K562 treated with DMSO at 1 percent for 48 hours (cell line): ENCODE data around the gene CNPY1. TPM values are rescaled to one million over a fixed set of nuclear protein-coding genes. Genes with fewer than 3 reads are reported as not detected.

Experiments used
- total RNA-seq: library from RNA; unstranded; fragments of 300-600 nt; gene quantifications from 2 replicates; pipeline ENCODE4 v1.2.3, GENCODE V29; 2022; ENCODE audit warnings: low replicate concordance; ENCODE audit errors: extremely low read depth

Gene CNPY1
- total RNA-seq = not detected in 2 replicates

DNA sequence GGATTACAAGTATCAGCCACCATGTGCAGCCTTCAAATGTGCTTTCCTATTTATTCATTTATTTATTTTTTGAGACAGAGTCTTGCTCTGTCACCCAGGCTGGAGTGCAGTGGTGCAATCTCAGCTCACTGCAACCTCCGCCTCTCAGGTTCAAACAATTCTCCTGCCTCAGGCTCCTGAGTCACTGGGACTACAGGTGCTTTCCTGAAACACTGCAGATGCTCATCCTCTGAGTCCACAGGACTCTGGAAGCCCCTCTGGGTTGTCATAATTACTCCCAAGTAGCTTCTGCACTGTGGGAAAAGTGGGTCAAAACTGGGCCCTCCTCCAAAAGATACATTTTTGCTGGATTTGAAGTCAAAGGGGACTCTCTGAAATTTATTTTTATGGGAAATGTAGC lies at the start of gene CNPY1:
CNPY1 (minus strand) TSS at position 111 of the 400 bp plus-strand sequence. CDS start 630 bp downstream, outside the sequence.

GRCh38 chr7:155458111-155458877 lies 88.1 kb downstream of the CNPY1 start, which contains the start of gene EN2:
TSS of gene EN2 (plus strand) at chr7:155458129. CDS start at chr7:155458378, 249 bp downstream.

Other genes starting within 250 kb of the CNPY1 start
- gene INSIG1, start 248.7 kb downstream of the CNPY1 start, total RNA-seq = not detected in 2 replicates
- not detected in 2 replicates for gene EN2, start 88.4 kb downstream of the CNPY1 start, total RNA-seq
- not detected in 2 replicates for gene RBM33, start 98.1 kb upstream of the CNPY1 start, total RNA-seq